Measurements from ENCODE around the gene MAGI3. TPM values are rescaled to one million over a fixed set of nuclear protein-coding genes. Genes with fewer than 3 reads are reported as not detected.
"Not testable (repeated sequence)": the region's sequence is repeated elsewhere in the genome, so short reads cannot be mapped to it uniquely, and the experiment has no call there.

Gene MAGI3
- total RNA-seq, 1 donor from 2014 or later, result 7.0 TPM

- Mint-ChIP-seq H3K4me3 (ENCODE audit: unreplicated experiment) (no peak overlapping the region), H3K36me3 (ENCODE audit: unreplicated experiment) (peaks cover 2% of the 10 kb centered on the region), H3K9me3 (ENCODE audit: unreplicated experiment) (no peaks in the 10 kb centered on the region), H3K27ac (ENCODE audit: unreplicated experiment) (no peak overlapping the region), H3K4me1 (ENCODE audit: unreplicated experiment) (peaks cover 19% of the 10 kb centered on the region), H3K27me3 (ENCODE audit: unreplicated experiment) (no peaks in the 10 kb centered on the region)
- TF ChIP-seq, protein P1, sequence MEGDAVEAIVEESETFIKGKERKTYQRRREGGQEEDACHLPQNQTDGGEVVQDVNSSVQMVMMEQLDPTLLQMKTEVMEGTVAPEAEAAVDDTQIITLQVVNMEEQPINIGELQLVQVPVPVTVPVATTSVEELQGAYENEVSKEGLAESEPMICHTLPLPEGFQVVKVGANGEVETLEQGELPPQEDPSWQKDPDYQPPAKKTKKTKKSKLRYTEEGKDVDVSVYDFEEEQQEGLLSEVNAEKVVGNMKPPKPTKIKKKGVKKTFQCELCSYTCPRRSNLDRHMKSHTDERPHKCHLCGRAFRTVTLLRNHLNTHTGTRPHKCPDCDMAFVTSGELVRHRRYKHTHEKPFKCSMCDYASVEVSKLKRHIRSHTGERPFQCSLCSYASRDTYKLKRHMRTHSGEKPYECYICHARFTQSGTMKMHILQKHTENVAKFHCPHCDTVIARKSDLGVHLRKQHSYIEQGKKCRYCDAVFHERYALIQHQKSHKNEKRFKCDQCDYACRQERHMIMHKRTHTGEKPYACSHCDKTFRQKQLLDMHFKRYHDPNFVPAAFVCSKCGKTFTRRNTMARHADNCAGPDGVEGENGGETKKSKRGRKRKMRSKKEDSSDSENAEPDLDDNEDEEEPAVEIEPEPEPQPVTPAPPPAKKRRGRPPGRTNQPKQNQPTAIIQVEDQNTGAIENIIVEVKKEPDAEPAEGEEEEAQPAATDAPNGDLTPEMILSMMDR (IDR thresholded peaks at IDR 0.05), result no peak
- DNase-seq (ENCODE audit: extremely low spot score, unreplicated experiment), result no peak
Measured at GRCh38 chr1:113453771-113454083, 63.4 kb downstream of the MAGI3 start.

DNA sequence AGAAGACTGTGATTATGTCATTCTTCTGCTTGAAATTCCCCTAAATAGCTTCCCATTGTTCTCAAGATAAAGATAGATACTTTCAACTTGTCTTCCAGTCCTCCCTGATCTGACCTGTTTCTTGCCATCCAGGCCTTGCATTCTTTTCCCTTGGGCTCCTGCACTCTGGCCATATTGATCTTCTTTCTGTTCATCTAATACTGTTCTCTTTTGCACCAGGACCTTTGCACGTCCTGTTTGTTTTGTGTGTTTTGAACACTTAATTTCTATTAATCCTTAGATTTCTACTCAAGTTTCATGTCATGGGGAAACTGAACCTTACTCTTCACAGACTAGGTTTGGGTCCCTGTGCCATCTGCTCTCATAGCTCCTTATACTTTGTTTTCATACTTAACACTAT is 65.1 kb downstream of the MAGI3 start:
- H3K9me3 Mint-ChIP-seq (ENCODE audit: unreplicated experiment), result no peaks in the 10 kb centered on the region
- no peak for DNase-seq (ENCODE audit: extremely low spot score, unreplicated experiment)
- TF ChIP-seq, protein P1 (IDR thresholded peaks at IDR 0.05), result no peak
- H3K4me3 Mint-ChIP-seq (ENCODE audit: unreplicated experiment), result no peak overlapping the region
- no peaks in the 10 kb centered on the region for H3K27me3 Mint-ChIP-seq (ENCODE audit: unreplicated experiment)
- H3K4me1 Mint-ChIP-seq (ENCODE audit: unreplicated experiment), result peaks cover 19% of the 10 kb centered on the region
- H3K36me3 Mint-ChIP-seq (ENCODE audit: unreplicated experiment), result peaks cover 5% of the 10 kb centered on the region
- H3K27ac Mint-ChIP-seq (ENCODE audit: unreplicated experiment), result no peak overlapping the region

DNA sequence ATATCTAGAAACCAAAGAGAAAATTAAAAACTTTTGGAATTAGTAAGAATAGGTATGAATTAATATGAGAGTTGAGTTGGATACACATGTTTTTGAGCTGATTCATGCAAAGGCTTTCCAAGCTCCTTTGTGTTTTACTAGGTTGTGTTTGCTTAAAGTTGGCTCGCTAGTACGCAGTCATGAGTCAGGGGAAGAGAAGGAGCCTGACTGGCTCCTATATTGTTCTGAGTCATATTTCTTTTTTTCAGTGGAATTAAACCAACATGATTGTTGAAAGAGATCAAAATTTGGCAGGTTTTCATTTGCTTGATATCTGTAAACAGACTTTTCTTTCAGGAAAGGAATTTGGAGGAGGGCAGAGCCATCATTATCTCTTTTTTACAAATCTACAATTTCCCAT is 66.7 kb downstream of the MAGI3 start:
- peaks cover 5% of the 10 kb centered on the region for H3K36me3 Mint-ChIP-seq (ENCODE audit: unreplicated experiment)
- peaks cover 19% of the 10 kb centered on the region for H3K4me1 Mint-ChIP-seq (ENCODE audit: unreplicated experiment)
- peak overlapping the region; percentile 47 for H3K4me3 Mint-ChIP-seq (ENCODE audit: unreplicated experiment)
- no peaks in the 10 kb centered on the region for H3K27me3 Mint-ChIP-seq (ENCODE audit: unreplicated experiment)
- no peak for DNase-seq (ENCODE audit: extremely low spot score, unreplicated experiment)
- peaks cover 5% of the 10 kb centered on the region for H3K9me3 Mint-ChIP-seq (ENCODE audit: unreplicated experiment)
- TF ChIP-seq, protein P1 (IDR thresholded peaks at IDR 0.05), result no peak
- peak overlapping the region; percentile 86 for H3K27ac Mint-ChIP-seq (ENCODE audit: unreplicated experiment)

GRCh38 chr1:113459279-113459678 is 69.0 kb downstream of the MAGI3 start:
- TF ChIP-seq, protein P1 (IDR thresholded peaks at IDR 0.05), result no peak
- Mint-ChIP-seq H3K4me3 (ENCODE audit: unreplicated experiment) (no peak overlapping the region), H3K27ac (ENCODE audit: unreplicated experiment) (no peak overlapping the region), H3K36me3 (ENCODE audit: unreplicated experiment) (peaks cover 5% of the 10 kb centered on the region), H3K27me3 (ENCODE audit: unreplicated experiment) (no peaks in the 10 kb centered on the region), H3K4me1 (ENCODE audit: unreplicated experiment) (peaks cover 17% of the 10 kb centered on the region), H3K9me3 (ENCODE audit: unreplicated experiment) (peaks cover 8% of the 10 kb centered on the region)
- no peak for DNase-seq (ENCODE audit: extremely low spot score, unreplicated experiment)

GRCh38 chr1:113467991-113468390 is 77.7 kb downstream of the MAGI3 start:
- no peaks in the 10 kb centered on the region for H3K27me3 Mint-ChIP-seq (ENCODE audit: unreplicated experiment)
- H3K4me1 Mint-ChIP-seq (ENCODE audit: unreplicated experiment), result no peaks in the 10 kb centered on the region
- TF ChIP-seq, protein P1 (IDR thresholded peaks at IDR 0.05), result no peak
- no peak overlapping the region for H3K27ac Mint-ChIP-seq (ENCODE audit: unreplicated experiment)
- H3K36me3 Mint-ChIP-seq (ENCODE audit: unreplicated experiment), result peaks cover 5% of the 10 kb centered on the region
- H3K4me3 Mint-ChIP-seq (ENCODE audit: unreplicated experiment), result no peak overlapping the region
- no peak for DNase-seq (ENCODE audit: extremely low spot score, unreplicated experiment)
- peaks cover 24% of the 10 kb centered on the region for H3K9me3 Mint-ChIP-seq (ENCODE audit: unreplicated experiment)

GRCh38 chr1:113478427-113479195 is 88.3 kb downstream of the MAGI3 start:
- peaks cover 58% of the 10 kb centered on the region for H3K9me3 Mint-ChIP-seq (ENCODE audit: unreplicated experiment)
- H3K27ac Mint-ChIP-seq (ENCODE audit: unreplicated experiment); H3K4me1 Mint-ChIP-seq (ENCODE audit: unreplicated experiment): not testable (repeated sequence)

More at GRCh38 chr1:113478427-113479195, 88.3 kb downstream of the MAGI3 start:
- H3K27me3 Mint-ChIP-seq (ENCODE audit: unreplicated experiment); H3K4me3 Mint-ChIP-seq (ENCODE audit: unreplicated experiment); DNase-seq (ENCODE audit: extremely low spot score, unreplicated experiment): not testable (repeated sequence)
- H3K36me3 Mint-ChIP-seq (ENCODE audit: unreplicated experiment), result peaks cover 13% of the 10 kb centered on the region
